HEK293T (cell line): ENCODE results near the gene UGT2B11.
"Not testable (repeated sequence)": the region's sequence is repeated elsewhere in the genome, so short reads cannot be mapped to it uniquely, and the experiment has no call there.

Experiments
- BHLHE40 ChIP-seq: fragments of 450-650 bp; IDR thresholded peaks from 2 replicates; pipeline ENCODE4 v1.6.1; 2016; ENCODE audit warnings: mild to moderate bottlenecking, moderate library complexity, borderline replicate concordance
- FOXK2 ChIP-seq: fragments of 450-650 bp; IDR thresholded peaks from 2 replicates; pipeline ENCODE4 v1.6.1; 2016; ENCODE audit warnings: mild to moderate bottlenecking
- HDGF ChIP-seq: fragments of 450-650 bp; IDR thresholded peaks from 2 replicates; pipeline ENCODE4 v1.6.1; 2017; ENCODE audit warnings: antibody characterized with exemption, borderline replicate concordance
- LEF1 ChIP-seq: fragments of 450-650 bp; IDR thresholded peaks from 2 replicates; pipeline ENCODE4 v1.6.1; 2017; ENCODE audit warnings: mild to moderate bottlenecking, borderline replicate concordance
- NFRKB ChIP-seq: fragments of 450-650 bp; IDR thresholded peaks from 2 replicates; pipeline ENCODE4 v1.6.1; 2016; ENCODE audit warnings: mild to moderate bottlenecking, moderate library complexity
- PKNOX1 ChIP-seq: fragments of 450-650 bp; IDR thresholded peaks from 2 replicates; pipeline ENCODE4 v1.6.1; 2016
- SP1 ChIP-seq: fragments of 450-650 bp; IDR thresholded peaks from 2 replicates; pipeline ENCODE4 v1.6.1; 2017
- SUZ12 ChIP-seq: fragments of 450-650 bp; IDR thresholded peaks from 2 replicates; pipeline ENCODE4 v1.6.1; 2016; ENCODE audit warnings: mild to moderate bottlenecking
- ZNF384 ChIP-seq: fragments of 450-650 bp; IDR thresholded peaks from 2 replicates; pipeline ENCODE4 v1.6.1; 2016

- TF ChIP-seq BHLHE40, NFRKB, SP1, HDGF, ZNF384, LEF1, FOXK2, SUZ12, PKNOX1: not testable (repeated sequence)
Measured at GRCh38 chr4:69190621-69191020, 23.9 kb downstream of the UGT2B11 start.
